Rectal smooth muscle tissue (tissue), 1 donor: ENCODE results near the gene SORCS2.

Experiments
- H3K27ac ChIP-seq: one replicate; pipeline ENCODE4 v1.7.0; 2013; ENCODE audit warnings: low read depth, low read length, inconsistent platforms
- H3K27me3 ChIP-seq: one replicate; pipeline ENCODE4 v1.7.0; 2013; ENCODE audit warnings: low read length; ENCODE audit not compliant: control insufficient read depth, insufficient read depth
- H3K36me3 ChIP-seq: one replicate; pipeline ENCODE4 v1.7.0; 2013; ENCODE audit warnings: low read length; ENCODE audit not compliant: control insufficient read depth, insufficient read depth
- H3K4me1 ChIP-seq: one replicate; pipeline ENCODE4 v1.7.0; 2013; ENCODE audit warnings: low read length; ENCODE audit not compliant: control insufficient read depth, insufficient read depth
- H3K4me3 ChIP-seq: one replicate; pipeline ENCODE4 v1.7.0; 2013; ENCODE audit warnings: low read length
- H3K9ac ChIP-seq: one replicate; pipeline ENCODE4 v1.7.0; 2013; ENCODE audit warnings: low read length

The SORCS2 gene

GRCh38 chr4:7411896-7412553 is 219.7 kb downstream of the SORCS2 start:
- peaks cover 19% of the 10 kb centered on the region for H3K4me1 ChIP-seq
- no peak overlapping the region for H3K4me3 ChIP-seq
- H3K9ac ChIP-seq, result no peak overlapping the region
- no peaks in the 10 kb centered on the region for H3K36me3 ChIP-seq
- H3K27me3 ChIP-seq, result no peaks in the 10 kb centered on the region
- no peak overlapping the region for H3K27ac ChIP-seq

GRCh38 chr4:7412554-7412912 is 220.2 kb downstream of the SORCS2 start:
- Histone ChIP-seq H3K27ac (no peak overlapping the region), H3K4me1 (peaks cover 19% of the 10 kb centered on the region), H3K9ac (no peak overlapping the region), H3K27me3 (no peaks in the 10 kb centered on the region), H3K4me3 (no peak overlapping the region), H3K36me3 (no peaks in the 10 kb centered on the region)

GRCh38 chr4:7414046-7414445 is 221.7 kb downstream of the SORCS2 start:
- Histone ChIP-seq H3K4me3 (no peak overlapping the region), H3K4me1 (peaks cover 19% of the 10 kb centered on the region), H3K27ac (no peak overlapping the region), H3K27me3 (no peaks in the 10 kb centered on the region), H3K9ac (no peak overlapping the region), H3K36me3 (no peaks in the 10 kb centered on the region)

- no peak overlapping the region for H3K9ac ChIP-seq
- H3K4me3 ChIP-seq, result no peak overlapping the region
- H3K36me3 ChIP-seq, result no peaks in the 10 kb centered on the region
- H3K27me3 ChIP-seq, result no peaks in the 10 kb centered on the region
- H3K4me1 ChIP-seq, result peaks cover 18% of the 10 kb centered on the region
- no peak overlapping the region for H3K27ac ChIP-seq
Observed at GRCh38 chr4:7414736-7415510, 222.6 kb downstream of the SORCS2 start.

GRCh38 chr4:7415927-7416686 is 223.8 kb downstream of the SORCS2 start:
- Histone ChIP-seq H3K4me3 (no peak overlapping the region), H3K9ac (no peak overlapping the region), H3K4me1 (peaks cover 13% of the 10 kb centered on the region), H3K27me3 (no peaks in the 10 kb centered on the region), H3K36me3 (no peaks in the 10 kb centered on the region), H3K27ac (no peak overlapping the region)

- no peaks in the 10 kb centered on the region for H3K27me3 ChIP-seq
- H3K27ac ChIP-seq, result no peak overlapping the region
- peaks cover 5% of the 10 kb centered on the region for H3K4me1 ChIP-seq
- H3K9ac ChIP-seq, result no peak overlapping the region
- no peaks in the 10 kb centered on the region for H3K36me3 ChIP-seq
- H3K4me3 ChIP-seq, result no peak overlapping the region
Observed at GRCh38 chr4:7416745-7417432, 224.6 kb downstream of the SORCS2 start.

GRCh38 chr4:7417639-7418038 is 225.3 kb downstream of the SORCS2 start:
- no peaks in the 10 kb centered on the region for H3K36me3 ChIP-seq
- H3K9ac ChIP-seq, result no peak overlapping the region
- H3K4me1 ChIP-seq, result no peaks in the 10 kb centered on the region
- H3K4me3 ChIP-seq, result no peak overlapping the region
- no peaks in the 10 kb centered on the region for H3K27me3 ChIP-seq
- no peak overlapping the region for H3K27ac ChIP-seq

- Histone ChIP-seq H3K4me1 (no peaks in the 10 kb centered on the region), H3K27me3 (no peaks in the 10 kb centered on the region)
Observed at GRCh38 chr4:7418131-7418943, 226.0 kb downstream of the SORCS2 start.

GRCh38 chr4:7419961-7420660 is 227.8 kb downstream of the SORCS2 start:
- H3K9ac ChIP-seq, result no peak overlapping the region
- H3K27me3 ChIP-seq, result no peaks in the 10 kb centered on the region
- H3K4me3 ChIP-seq, result no peak overlapping the region
- H3K27ac ChIP-seq, result no peak overlapping the region
- H3K36me3 ChIP-seq, result no peaks in the 10 kb centered on the region
- H3K4me1 ChIP-seq, result no peaks in the 10 kb centered on the region

More at GRCh38 chr4:7418131-7418943, 226.0 kb downstream of the SORCS2 start:
- no peaks in the 10 kb centered on the region for H3K36me3 ChIP-seq
- H3K9ac ChIP-seq, result no peak overlapping the region
- no peak overlapping the region for H3K4me3 ChIP-seq
- H3K27ac ChIP-seq, result no peak overlapping the region

- no peak overlapping the region for H3K27ac ChIP-seq
- H3K27me3 ChIP-seq, result no peaks in the 10 kb centered on the region
- no peak overlapping the region for H3K9ac ChIP-seq
- H3K4me1 ChIP-seq, result no peaks in the 10 kb centered on the region
- H3K4me3 ChIP-seq, result no peak overlapping the region
- no peaks in the 10 kb centered on the region for H3K36me3 ChIP-seq
Observed at GRCh38 chr4:7420661-7421040, 228.3 kb downstream of the SORCS2 start.

- Histone ChIP-seq H3K4me1 (no peaks in the 10 kb centered on the region), H3K4me3 (no peak overlapping the region), H3K9ac (no peak overlapping the region), H3K27me3 (no peaks in the 10 kb centered on the region), H3K36me3 (no peaks in the 10 kb centered on the region), H3K27ac (no peak overlapping the region)
Observed at GRCh38 chr4:7421356-7422150, 229.2 kb downstream of the SORCS2 start.
